Stimulated activated CD4-positive, alpha-beta T cell treated with anti-CD3 and anti-CD28 coated beads, Interleukin-2, amount 100 ng/mL, for 48 hours (primary cell): ENCODE results near the gene KANTR.
"Not testable (repeated sequence)": the region's sequence is repeated elsewhere in the genome, so short reads cannot be mapped to it uniquely, and the experiment has no call there.

Source experiments
- DNase-seq, 2 donors: peaks; one replicate each; pipeline ENCODE4 v3.0.0-alpha.2; 2020

The KANTR gene

DNA sequence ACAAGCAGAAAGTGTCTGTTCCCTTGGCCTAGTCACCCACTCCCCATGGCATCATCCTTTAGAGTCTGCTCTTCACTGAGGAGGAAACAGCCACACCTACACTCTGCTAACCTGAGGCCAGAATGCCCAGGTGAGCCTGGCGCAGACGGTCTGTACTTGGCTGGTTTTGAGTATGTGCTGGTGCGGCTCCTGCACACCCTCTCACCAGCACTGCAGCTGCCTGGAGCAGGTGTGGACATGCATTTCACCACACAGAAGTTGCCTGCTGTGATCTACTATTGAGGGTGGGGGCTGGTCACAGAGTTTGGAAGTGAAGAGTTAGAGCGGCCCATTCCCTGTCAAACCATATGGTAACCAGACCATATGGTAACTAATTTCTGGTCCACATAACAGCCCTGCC lies 39.5 kb downstream of the KANTR start:
- no peak for DNase-seq

DNA sequence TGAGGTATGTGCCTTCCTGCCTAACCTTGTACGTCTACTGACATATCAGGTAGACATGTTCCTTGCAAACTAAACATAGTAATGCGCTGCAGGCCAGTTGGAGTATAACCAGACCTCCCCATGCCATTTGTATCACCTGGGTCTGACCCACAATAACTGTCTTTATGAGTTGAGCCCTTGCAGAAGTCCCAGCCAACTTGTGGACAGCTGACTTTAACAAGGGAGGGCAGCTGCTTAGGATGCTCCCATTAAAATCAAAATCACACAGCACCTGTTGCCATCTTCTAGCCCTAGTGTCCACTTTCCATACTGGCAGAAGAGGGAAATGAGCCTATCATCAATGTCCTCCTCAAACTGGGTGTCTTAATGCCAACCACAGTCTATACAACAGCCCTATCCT lies 41.6 kb downstream of the KANTR start:
- DNase-seq, result no peak

DNA sequence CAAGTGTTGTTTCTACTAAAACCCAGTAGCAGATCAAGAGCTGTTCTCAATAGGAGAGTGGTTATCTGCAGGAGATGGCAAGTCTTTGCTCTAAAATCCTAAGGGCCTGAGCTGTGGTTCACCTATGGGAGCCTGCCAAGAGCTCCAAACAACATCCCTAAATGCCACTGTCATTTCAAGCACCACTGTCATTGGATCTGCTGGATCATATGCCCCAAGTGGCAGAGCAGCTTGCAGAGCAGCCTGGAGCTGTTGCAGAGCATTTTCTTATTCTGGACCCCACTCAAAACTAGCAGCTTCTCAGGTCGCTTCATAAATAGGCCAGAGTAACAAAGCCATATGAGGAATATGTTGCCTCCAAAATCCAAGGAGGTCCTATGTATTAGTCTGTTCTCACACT lies 59.6 kb downstream of the KANTR start:
- DNase-seq, result no peak

DNA sequence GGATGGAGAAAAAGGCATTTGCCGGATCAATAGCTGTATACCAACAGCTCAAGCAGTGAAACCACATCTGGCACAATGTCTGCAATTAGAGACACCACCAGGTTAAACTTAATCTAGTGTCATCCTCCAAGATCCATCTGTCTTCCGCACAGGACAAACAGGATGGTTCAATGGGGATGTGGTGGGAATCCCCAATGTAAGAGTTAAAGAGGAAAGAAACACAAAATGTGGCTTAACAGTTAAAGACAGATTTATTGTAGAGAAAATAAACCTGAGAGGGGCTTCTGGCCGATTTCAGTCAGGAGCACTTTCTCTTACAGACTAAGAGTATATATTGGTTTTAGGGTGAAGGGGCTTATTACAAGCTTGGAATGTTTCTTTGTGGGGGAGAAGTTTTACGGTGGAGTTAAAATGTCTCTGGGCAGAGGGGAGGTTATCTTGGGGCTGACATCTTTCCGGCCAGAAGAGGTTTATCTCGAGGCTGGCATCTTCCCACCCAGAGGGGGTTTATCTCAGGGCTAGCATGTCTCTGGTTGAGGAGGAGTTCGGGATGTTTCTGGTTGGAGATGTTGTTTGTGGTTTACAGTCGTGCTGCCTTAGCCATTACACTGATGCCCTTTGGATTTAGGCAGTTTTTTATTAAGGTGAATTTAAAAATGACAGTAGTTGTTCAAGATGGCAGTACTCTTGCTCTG lies 61.7 kb downstream of the KANTR start:
- no peak for DNase-seq

DNA sequence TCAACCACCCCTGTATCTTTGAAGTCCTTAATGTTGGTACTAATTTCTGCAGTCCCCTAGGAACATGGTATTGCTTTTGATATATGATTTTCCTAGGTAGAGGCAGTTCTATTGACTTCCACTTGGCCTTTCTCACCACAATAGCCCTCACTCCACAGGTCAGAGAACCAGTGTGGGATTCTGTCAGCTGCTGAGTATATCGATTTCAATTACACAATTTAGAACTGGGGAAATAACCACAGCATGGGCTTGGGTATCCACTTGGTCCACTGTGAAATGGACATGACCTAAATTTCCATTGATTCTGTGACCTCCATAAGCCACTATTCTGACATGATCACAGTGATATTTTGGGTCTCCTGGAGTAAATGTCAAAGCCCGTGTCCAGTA lies 62.3 kb downstream of the KANTR start:
- DNase-seq, result no peak

DNA sequence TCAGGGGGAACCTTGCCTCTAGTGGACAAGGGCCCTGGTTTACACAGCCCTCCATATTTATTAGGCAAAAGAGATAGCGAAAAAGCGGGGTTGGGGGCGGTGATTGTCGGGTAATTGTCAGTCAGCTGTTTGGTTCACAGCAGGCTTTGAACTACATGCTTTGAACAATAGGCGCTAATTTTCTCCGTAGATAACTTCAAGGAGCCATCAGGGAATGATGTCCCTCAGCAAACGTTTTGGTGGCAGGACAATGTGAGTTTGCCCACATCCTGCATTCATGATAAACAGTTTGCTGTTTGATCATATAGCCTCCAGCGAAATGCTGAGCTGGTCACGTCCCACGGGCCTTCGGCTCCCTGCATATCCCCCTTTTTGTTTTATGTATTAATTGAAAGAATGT lies 65.2 kb downstream of the KANTR start:
- DNase-seq, result no peak

DNA sequence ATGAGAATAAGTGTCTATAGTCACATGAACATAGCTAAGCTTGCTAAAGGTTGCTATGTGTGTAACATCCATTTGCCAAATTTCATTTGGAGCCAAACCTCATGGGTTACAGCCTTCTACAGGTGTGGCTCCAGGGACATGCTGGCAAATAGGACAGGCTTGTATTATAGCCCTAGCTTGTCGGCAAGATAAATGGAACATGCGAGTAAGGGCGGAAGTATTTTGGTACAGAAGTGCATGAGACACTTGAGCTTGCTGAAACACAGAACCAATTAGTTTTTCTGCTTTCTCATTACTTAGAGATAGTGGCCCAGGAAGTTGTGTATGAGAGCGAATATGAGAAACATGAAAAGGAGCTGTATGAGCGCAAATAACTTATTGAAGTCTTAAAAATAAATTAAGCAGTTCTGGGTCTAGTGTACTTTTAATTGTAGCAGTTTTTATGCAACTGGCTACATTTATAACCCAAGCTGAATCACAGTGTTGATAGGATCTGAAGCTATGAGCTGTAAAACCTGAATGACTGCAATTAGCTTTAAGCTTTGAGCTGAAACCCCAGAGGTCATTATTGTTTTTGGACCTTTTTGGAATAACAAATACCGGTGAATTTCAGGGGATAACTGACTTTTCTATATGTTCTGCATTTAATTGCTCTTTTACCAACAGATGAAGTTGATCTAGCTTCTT lies 66.5 kb downstream of the KANTR start:
- DNase-seq, result no peak

DNA sequence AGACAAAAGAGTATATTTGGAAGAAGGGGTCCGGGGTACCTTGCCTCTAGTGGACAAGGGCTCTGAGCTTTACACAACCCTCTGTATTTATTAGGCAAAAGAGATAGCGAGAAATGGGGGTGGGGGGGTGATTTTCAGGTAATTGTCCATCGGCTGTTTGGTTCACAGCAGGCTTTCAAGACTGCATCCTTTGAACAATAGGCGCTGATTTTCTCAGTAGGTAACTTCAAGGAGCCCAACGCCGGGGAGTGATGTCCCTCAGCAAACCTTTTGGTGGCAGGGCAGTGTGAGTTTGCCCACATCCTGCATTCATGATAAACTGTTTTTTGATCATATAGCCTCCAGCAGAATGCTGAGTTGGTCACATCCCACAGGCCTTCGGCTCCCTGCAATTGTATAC lies 69.5 kb downstream of the KANTR start:
- DNase-seq, result no peak

DNA sequence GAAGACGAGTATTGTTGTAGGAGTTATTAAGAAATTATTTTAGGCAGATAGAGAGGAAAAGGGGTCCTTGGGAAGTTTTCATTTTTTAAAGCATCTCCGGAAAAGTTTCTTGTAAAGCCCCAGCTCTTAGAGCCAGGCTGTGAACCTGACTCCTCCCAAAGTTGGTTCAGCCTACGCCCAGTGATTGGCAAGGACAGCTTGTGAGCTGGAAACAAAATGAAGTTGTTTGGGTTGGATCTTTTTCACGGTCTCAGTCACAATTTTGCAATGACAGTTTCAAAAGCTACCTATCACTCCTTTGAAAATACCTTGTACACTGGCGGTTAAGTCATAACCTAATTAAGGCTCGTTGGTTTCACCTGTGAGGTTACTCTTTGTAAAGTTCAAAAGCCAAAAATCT lies 70.6 kb downstream of the KANTR start:
- DNase-seq, result not testable (repeated sequence)

DNA sequence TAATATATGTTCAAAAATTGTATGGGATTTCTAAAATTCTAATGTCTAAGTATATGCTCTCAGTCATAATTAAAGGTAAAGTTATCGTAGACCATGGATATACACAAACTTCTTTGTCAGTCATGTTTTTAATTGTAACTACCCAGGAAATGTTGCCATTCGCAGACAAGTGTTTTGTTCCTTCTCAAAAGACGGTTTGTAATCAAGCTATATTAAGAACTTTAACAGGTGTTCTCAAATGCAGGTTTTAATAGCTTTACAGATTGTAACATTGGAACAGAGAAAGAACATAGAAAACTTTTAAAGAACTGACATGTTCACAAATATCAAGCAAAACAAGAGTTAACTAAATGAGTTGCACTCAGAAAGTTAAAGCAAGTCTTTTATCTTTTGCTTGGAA lies 72.2 kb downstream of the KANTR start:
- DNase-seq, result no peak

DNA sequence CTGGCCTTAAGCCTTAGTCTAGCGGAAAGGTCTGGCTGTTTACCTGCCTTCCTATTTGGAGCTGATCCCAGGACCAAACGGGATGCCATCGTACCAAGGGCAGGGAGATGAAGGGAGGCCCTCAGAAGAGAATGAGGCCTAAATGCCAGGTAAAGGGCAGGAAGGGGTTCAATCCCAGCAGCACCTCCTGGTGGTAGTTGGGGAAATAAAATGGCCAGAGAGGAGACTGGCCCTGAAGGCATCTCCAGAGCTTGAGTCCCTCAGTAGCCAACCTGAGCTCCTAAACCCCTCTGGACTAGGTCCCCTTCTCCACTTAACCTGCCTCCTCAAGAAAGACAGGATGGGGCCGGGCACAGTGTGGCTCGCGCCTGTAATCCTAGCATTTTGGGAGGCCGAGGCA lies 77.4 kb downstream of the KANTR start:
- DNase-seq, result no peak
